Naive B cell (primary cell): ENCODE results near the gene RNASEH1. TPM values are rescaled to one million over a fixed set of nuclear protein-coding genes. Genes with fewer than 3 reads are reported as not detected.

Experiments
- ATAC-seq, 2 donors: fragments of 150-1000 bp; cut with Tn5 transposase; 2 replicates each; pipeline ENCODE4 v1.10.0; 2021; ENCODE audit warnings: low read depth in 2 of 2, mild to moderate bottlenecking in 2 of 2, moderate library complexity in 2 of 2
- DNase-seq: peaks from one replicate; pipeline ENCODE4 v3.0.0; 2022
- H3K27ac Mint-ChIP-seq, 6 donors: one replicate each; pipeline ENCODE4 v1.8.0; 2020 to 2022; ENCODE audit warnings: mild to moderate bottlenecking in 6 of 6, mixed read lengths in 6 of 6, moderate library complexity in 5 of 6, inconsistent platforms in 2 of 6
- H3K27me3 Mint-ChIP-seq, 3 donors: one replicate each; pipeline ENCODE4 v1.8.0; 2021 to 2022; ENCODE audit warnings: mixed read lengths in 3 of 3, mild to moderate bottlenecking in 1 of 3
- H3K36me3 Mint-ChIP-seq, 2 donors: one replicate each; pipeline ENCODE4 v1.8.0; 2020 to 2022; ENCODE audit warnings: mixed read lengths in 2 of 2, inconsistent platforms in 1 of 2, mild to moderate bottlenecking in 1 of 2
- H3K4me1 Mint-ChIP-seq, 3 donors: one replicate each; pipeline ENCODE4 v1.8.0; 2020 to 2022; ENCODE audit warnings: mixed read lengths in 3 of 3, inconsistent platforms in 1 of 3, mild to moderate bottlenecking in 1 of 3, moderate library complexity in 1 of 3
- H3K4me3 Mint-ChIP-seq, 8 donors: one replicate each; pipeline ENCODE4 v1.8.0; 2020 to 2022; ENCODE audit warnings: mild to moderate bottlenecking in 8 of 8, mixed read lengths in 8 of 8, moderate library complexity in 8 of 8, inconsistent platforms in 2 of 8
- H3K9me3 Mint-ChIP-seq, 7 donors: one replicate each; pipeline ENCODE4 v1.8.0; 2020 to 2022; ENCODE audit warnings: mixed read lengths in 7 of 7, mild to moderate bottlenecking in 5 of 7, inconsistent platforms in 2 of 7, moderate library complexity in 1 of 7
- polyA plus RNA-seq, 6 donors: library from polyadenylated mRNA; unstranded; fragments of 300-500 nt; fragmentation: Illumina TruSeq; gene quantifications; one replicate each; pipeline ENCODE4 v1.2.3, GENCODE V29; 2021; ENCODE audit warnings: low read depth in 6 of 6

The RNASEH1 gene
- polyA plus RNA-seq, 6 donors from 2014 or later: 31.4 to 38.8 (median 36.2) TPM

DNA sequence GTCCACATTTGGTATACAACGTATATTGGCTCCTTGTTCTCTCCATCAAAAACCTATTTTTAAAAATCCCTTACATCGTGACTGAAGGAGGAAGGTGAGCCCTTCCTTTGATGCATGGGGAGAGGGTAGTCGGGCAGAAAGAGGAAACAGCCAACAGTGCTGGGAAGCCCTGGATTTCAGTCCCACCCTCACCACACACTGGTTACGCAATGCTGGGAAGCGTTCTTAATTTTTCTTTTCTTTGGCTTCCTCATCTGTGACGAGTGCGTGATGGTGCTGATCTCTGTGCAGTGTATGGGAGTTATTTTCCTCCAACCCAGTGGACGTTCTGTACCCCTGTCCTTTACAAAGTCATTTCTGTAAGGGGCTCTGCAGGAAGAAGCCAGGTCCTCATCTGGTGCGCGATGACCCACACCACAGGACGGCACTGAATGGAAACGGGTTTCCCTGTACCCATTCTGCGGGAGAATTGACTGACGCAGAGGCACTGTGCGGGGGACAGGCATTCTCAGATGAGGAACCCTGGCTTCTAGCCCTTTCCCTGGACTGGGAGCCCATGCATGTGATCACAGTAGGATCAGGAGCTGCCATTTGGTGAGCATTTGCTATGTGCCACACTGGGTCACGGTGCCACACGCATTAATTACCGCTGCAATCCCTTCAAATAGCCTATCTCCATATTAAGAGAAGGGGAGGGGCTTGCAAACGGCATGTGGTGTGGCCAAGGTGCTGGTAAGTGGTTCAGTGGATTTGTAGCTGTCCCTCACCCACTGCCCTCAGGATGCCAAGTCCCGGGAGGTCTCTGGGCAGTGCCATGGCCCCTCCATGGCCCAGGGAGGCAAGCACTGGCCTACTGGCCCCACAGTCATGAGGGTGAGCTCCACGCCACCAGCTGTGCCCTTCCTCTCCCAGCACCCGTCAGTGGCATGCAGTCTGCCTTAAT is 41.0 kb upstream of the RNASEH1 start:
- peak overlapping the region in 1 of 6 donors; percentile 47 for H3K27ac Mint-ChIP-seq
- H3K9me3 Mint-ChIP-seq: no peaks in the 10 kb centered on the region
- peaks cover 0 to 4% (median 2%) of the 10 kb centered on the region in 3 donors for H3K4me1 Mint-ChIP-seq
- H3K27me3 Mint-ChIP-seq: peaks cover 0 to 15% (median 7%) of the 10 kb centered on the region in 3 donors
- ATAC-seq: no peak
- no peaks in the 10 kb centered on the region for H3K36me3 Mint-ChIP-seq
- no peak overlapping the region for H3K4me3 Mint-ChIP-seq
- no peak for DNase-seq

- Mint-ChIP-seq H3K27me3 (peaks cover 0 to 15% (median 7%) of the 10 kb centered on the region in 3 donors), H3K27ac (peak overlapping the region in 2 of 6 donors; percentile 40 to 82), H3K9me3 (no peaks in the 10 kb centered on the region), H3K4me3 (peak overlapping the region in 1 of 8 donors; percentile 20), H3K4me1 (peaks cover 0 to 4% (median 2%) of the 10 kb centered on the region in 3 donors), H3K36me3 (no peaks in the 10 kb centered on the region)
- ATAC-seq: no peak
- DNase-seq: no peak
Observed at GRCh38 chr2:3598197-3598910, 40.2 kb upstream of the RNASEH1 start.

GRCh38 chr2:3597567-3597966 is 39.4 kb upstream of the RNASEH1 start:
- H3K4me1 Mint-ChIP-seq: peaks cover 0 to 4% (median 2%) of the 10 kb centered on the region in 3 donors
- no peak for DNase-seq
- H3K27me3 Mint-ChIP-seq: peaks cover 0 to 15% (median under 1%) of the 10 kb centered on the region in 3 donors
- H3K27ac Mint-ChIP-seq: no peak overlapping the region
- no peaks in the 10 kb centered on the region for H3K36me3 Mint-ChIP-seq
- H3K9me3 Mint-ChIP-seq: peaks cover 0 to 1% (median 0%) of the 10 kb centered on the region in 7 donors
- peak overlapping the region in 1 of 8 donors; percentile 30 for H3K4me3 Mint-ChIP-seq
- ATAC-seq: no peak

DNA sequence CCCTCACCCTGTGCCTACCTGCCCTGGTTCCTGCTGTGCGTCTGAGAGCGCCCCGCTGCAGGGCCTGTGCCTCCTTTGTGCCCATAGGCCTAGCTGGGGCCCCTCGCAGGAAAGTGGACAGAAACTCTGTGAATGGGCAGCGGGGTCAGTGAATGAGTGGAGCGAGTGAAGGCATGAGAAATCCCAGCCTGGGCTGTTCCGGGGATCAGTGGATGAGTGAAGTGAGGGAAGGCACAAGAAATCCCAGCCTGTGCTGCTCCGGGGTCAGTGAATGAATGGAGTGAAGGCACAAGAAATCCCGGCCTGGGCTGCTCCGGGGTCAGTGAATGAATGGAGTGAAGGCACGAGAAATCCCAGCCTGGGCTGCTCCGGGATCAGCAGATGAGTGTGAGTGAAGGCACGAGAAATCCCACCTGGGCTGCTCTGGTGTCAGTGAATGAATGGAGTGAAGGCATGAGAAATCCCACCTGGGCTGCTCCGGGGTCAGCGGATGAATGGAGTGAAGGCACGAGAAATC is 38.8 kb upstream of the RNASEH1 start:
- H3K9me3 Mint-ChIP-seq: peaks cover 0 to 2% (median 0%) of the 10 kb centered on the region in 7 donors

GRCh38 chr2:3595985-3596384 is 37.9 kb upstream of the RNASEH1 start:
- ATAC-seq (peak; percentile 42 to 47), DNase-seq (no peak)
- H3K36me3 Mint-ChIP-seq: no peaks in the 10 kb centered on the region
- peaks cover 0 to 2% (median 0%) of the 10 kb centered on the region in 7 donors for H3K9me3 Mint-ChIP-seq
- peaks cover 0 to 4% (median 2%) of the 10 kb centered on the region in 3 donors for H3K4me1 Mint-ChIP-seq
- no peak overlapping the region for H3K4me3 Mint-ChIP-seq
- no peak overlapping the region for H3K27ac Mint-ChIP-seq
- H3K27me3 Mint-ChIP-seq: peaks cover 0 to 14% (median 0%) of the 10 kb centered on the region in 3 donors

More for the DNA sequence above, 38.8 kb upstream of the RNASEH1 start:
- Mint-ChIP-seq H3K27me3 (peaks cover 0 to 15% (median 0%) of the 10 kb centered on the region in 3 donors), H3K4me1 (peaks cover 0 to 4% (median 2%) of the 10 kb centered on the region in 3 donors), H3K4me3 (no peak overlapping the region), H3K36me3 (no peaks in the 10 kb centered on the region), H3K27ac (no peak overlapping the region)
- DNase-seq (no peak), ATAC-seq (no peak)

GRCh38 chr2:3595404-3595803 is 37.3 kb upstream of the RNASEH1 start:
- Mint-ChIP-seq H3K27ac (no peak overlapping the region), H3K4me3 (no peak overlapping the region), H3K36me3 (no peaks in the 10 kb centered on the region), H3K9me3 (peaks cover 0 to 2% (median 0%) of the 10 kb centered on the region in 7 donors), H3K27me3 (peaks cover 0 to 11% (median 0%) of the 10 kb centered on the region in 3 donors), H3K4me1 (peaks cover 0 to 4% (median 2%) of the 10 kb centered on the region in 3 donors)
- DNase-seq (no peak), ATAC-seq (no peak)

- peaks cover 0 to 2% of the 10 kb centered on the region in 2 donors for H3K36me3 Mint-ChIP-seq
- H3K4me1 Mint-ChIP-seq: peaks cover 0 to 4% (median 3%) of the 10 kb centered on the region in 3 donors
- peaks cover 0 to 11% (median 0%) of the 10 kb centered on the region in 3 donors for H3K27me3 Mint-ChIP-seq
- ATAC-seq: no peak
- H3K4me3 Mint-ChIP-seq: no peak within 1 kb of the TSS
- H3K27ac Mint-ChIP-seq: no peak within 1 kb of the TSS
- peaks cover 0 to 2% (median 0%) of the 10 kb centered on the region in 7 donors for H3K9me3 Mint-ChIP-seq
- no peak for DNase-seq
Observed at GRCh38 chr2:3594493-3595281, 36.6 kb upstream of the RNASEH1 start, which contains the start of gene COLEC11. COLEC11 (plus strand) TSS chr2:3595112; CDS start chr2:3604341, 9,229 bp downstream.

DNA sequence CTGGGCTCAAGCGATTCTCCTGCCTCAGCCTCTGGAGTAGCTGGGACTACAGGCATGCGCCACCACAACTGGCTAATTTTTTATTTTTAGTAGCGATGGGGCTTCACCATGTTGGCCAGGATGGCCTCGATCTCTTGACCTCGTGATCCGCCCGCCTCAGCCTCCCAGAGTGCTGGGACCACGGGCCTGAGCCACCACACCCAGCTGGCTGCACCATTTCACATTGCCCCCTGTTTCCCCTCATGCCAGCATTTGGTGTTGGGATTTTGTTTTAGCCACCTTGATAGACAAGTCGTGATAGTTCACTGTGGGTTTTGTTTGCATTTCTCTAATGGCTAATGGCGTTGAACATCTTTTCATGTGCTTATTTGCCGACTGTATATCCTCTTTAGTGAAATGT is 31.0 kb upstream of the RNASEH1 start:
- no peak overlapping the region for H3K4me3 Mint-ChIP-seq
- peaks cover 0 to 7% of the 10 kb centered on the region in 2 donors for H3K36me3 Mint-ChIP-seq
- no peak overlapping the region for H3K27ac Mint-ChIP-seq
- ATAC-seq (no peak), DNase-seq (no peak)
- H3K9me3 Mint-ChIP-seq: peaks cover 0 to 2% (median 0%) of the 10 kb centered on the region in 7 donors
- H3K27me3 Mint-ChIP-seq: no peaks in the 10 kb centered on the region
- peaks cover 0 to 2% (median 0%) of the 10 kb centered on the region in 3 donors for H3K4me1 Mint-ChIP-seq

GRCh38 chr2:3588084-3588483 is 30.0 kb upstream of the RNASEH1 start:
- H3K4me3 Mint-ChIP-seq: no peak overlapping the region
- DNase-seq: no peak
- peaks cover 0 to 2% (median 0%) of the 10 kb centered on the region in 3 donors for H3K4me1 Mint-ChIP-seq
- H3K9me3 Mint-ChIP-seq: peaks cover 0 to 2% (median 0%) of the 10 kb centered on the region in 7 donors
- H3K27me3 Mint-ChIP-seq: no peaks in the 10 kb centered on the region
- no peak for ATAC-seq
- H3K27ac Mint-ChIP-seq: peak overlapping the region in 1 of 6 donors; percentile 69
- peaks cover 0 to 10% of the 10 kb centered on the region in 2 donors for H3K36me3 Mint-ChIP-seq

DNA sequence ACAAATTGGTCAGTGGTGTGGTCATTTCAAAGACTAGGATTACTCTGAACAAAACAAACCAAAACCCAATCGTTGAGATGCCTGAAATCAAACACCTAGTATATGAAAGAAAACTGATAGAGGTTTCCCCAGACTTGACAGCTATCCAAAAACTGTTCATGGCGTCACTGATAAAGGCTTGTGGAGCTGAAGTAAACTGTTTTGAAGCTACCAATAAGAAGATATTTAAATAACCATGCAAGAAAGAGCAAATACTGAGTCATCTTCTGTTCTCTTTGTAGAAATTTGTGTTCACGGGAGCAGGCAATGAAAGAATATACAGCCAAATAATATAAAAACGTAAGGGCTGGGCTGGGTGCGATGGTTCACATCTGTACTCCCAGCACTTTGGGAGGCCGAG is 29.3 kb upstream of the RNASEH1 start:
- Mint-ChIP-seq H3K4me1 (peaks cover 0 to 2% (median 0%) of the 10 kb centered on the region in 3 donors), H3K27me3 (no peaks in the 10 kb centered on the region), H3K4me3 (no peak overlapping the region), H3K27ac (peak overlapping the region in 3 of 6 donors; percentile 23 to 82 (median 69)), H3K36me3 (peaks cover 0 to 16% of the 10 kb centered on the region in 2 donors), H3K9me3 (peaks cover 0 to 2% (median 0%) of the 10 kb centered on the region in 7 donors)
- DNase-seq: no peak
- ATAC-seq: no peak

DNA sequence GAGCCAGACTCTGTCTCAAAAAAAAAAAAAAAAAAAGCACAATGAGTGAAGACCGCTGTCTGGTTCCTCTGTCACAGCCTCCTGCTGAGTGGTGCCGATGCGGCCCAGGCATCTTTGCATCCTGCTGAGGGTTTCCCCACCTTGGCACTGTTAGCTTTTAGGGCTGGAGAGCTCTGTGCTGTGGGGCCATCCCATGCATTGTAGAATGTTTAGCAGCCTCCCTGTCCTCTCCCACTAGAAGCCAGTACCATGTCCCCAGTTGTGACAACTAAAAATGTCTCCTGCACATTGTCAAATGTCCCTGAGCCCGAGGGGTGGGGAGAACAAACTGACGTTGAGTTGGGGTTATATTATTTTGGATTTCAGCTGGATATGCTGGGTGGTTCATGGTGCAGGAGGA is 28.9 kb upstream of the RNASEH1 start:
- Mint-ChIP-seq H3K36me3 (peaks cover 0 to 16% of the 10 kb centered on the region in 2 donors), H3K27ac (peak overlapping the region in 4 of 6 donors; percentile 23 to 82 (median 53)), H3K4me3 (no peak overlapping the region), H3K27me3 (no peaks in the 10 kb centered on the region), H3K4me1 (peaks cover 0 to 2% (median 0%) of the 10 kb centered on the region in 3 donors), H3K9me3 (no peaks in the 10 kb centered on the region)
- ATAC-seq (no peak), DNase-seq (no peak)

- DNase-seq (no peak), ATAC-seq (no peak)
- Mint-ChIP-seq H3K27me3 (no peaks in the 10 kb centered on the region), H3K36me3 (peaks cover 0 to 16% of the 10 kb centered on the region in 2 donors), H3K4me1 (peaks cover 0 to 5% (median 2%) of the 10 kb centered on the region in 3 donors), H3K9me3 (no peaks in the 10 kb centered on the region), H3K27ac (no peak overlapping the region), H3K4me3 (no peak overlapping the region)
Observed at GRCh38 chr2:3586220-3586619, 28.1 kb upstream of the RNASEH1 start.
